C4-2B (cell line): ENCODE data around the gene NPB.

Experiments
- H3K27ac ChIP-seq: fragments of 450-650 bp; 2 replicates; pipeline ENCODE4 v1.5.1; 2017
- CTCF ChIP-seq: fragments of 450-650 bp; conservative IDR thresholded peaks from 2 replicates; pipeline ENCODE4 v1.5.1; 2017; ENCODE audit warnings: mild to moderate bottlenecking
- ZFX ChIP-seq: fragments of 450-650 bp; IDR thresholded peaks from 2 replicates; pipeline ENCODE4 v1.6.1; 2017

NPB gene

GRCh38 chr17:81950501-81950900, 48.5 kb downstream of the NPB start:
- no peak overlapping the region for H3K27ac ChIP-seq
- no peak for TF ChIP-seq ZFX
- no peak for TF ChIP-seq CTCF

GRCh38 chr17:81951785-81952684, 50.0 kb downstream of the NPB start:
- H3K27ac ChIP-seq = no peak overlapping the region
- TF ChIP-seq ZFX (no peak), CTCF (no peak)
